ENCODE measurements around the gene WNT9A. TPM values are rescaled to one million over a fixed set of nuclear protein-coding genes. Genes with fewer than 3 reads are reported as not detected.

The WNT9A gene
- polyA plus RNA-seq, 1 experiment, result 0.91 TPM

- no peak for DNase-seq (ENCODE audit: low read depth, low spot score)
- POLR2A ChIA-PET, result no interaction called here
Measured at GRCh38 chr1:227902641-227902990, 45.1 kb downstream of the WNT9A start.

GRCh38 chr1:227901906-227902640 lies 45.7 kb downstream of the WNT9A start:
- no peak for TF ChIP-seq CTCF (IDR thresholded peaks at IDR 0.05; ENCODE audit: low read depth, low read length)
- ChIA-PET CTCF (no interaction called here), POLR2A (no interaction called here)
- DNase-seq (ENCODE audit: low read depth, low spot score), result no peak
- H3K4me3 ChIP-seq (ENCODE audit: low read depth, low read length), result no peak overlapping the region
- no peak overlapping the region for H3K27ac ChIP-seq (ENCODE audit: low read depth, low read length)
- peaks cover 4% of the 10 kb centered on the region for H3K27me3 ChIP-seq (ENCODE audit: control insufficient read depth, insufficient read depth, low read length)
- H3K9me3 ChIP-seq (ENCODE audit: control insufficient read depth, insufficient read depth, low read length), result no peaks in the 10 kb centered on the region; the same call in 1 of the 2 replicates

More at GRCh38 chr1:227902641-227902990, 45.1 kb downstream of the WNT9A start:
- H3K27ac ChIP-seq (ENCODE audit: low read depth, low read length), result no peak overlapping the region
- H3K27me3 ChIP-seq (ENCODE audit: control insufficient read depth, insufficient read depth, low read length), result peaks cover 6% of the 10 kb centered on the region
- CTCF ChIA-PET, result no interaction called here
- no peak for TF ChIP-seq CTCF (IDR thresholded peaks at IDR 0.05; ENCODE audit: low read depth, low read length)
- no peak overlapping the region for H3K4me3 ChIP-seq (ENCODE audit: low read depth, low read length)
- no peaks in the 10 kb centered on the region; the same call in 1 of the 2 replicates for H3K9me3 ChIP-seq (ENCODE audit: control insufficient read depth, insufficient read depth, low read length)

GRCh38 chr1:227901239-227901905 lies 46.4 kb downstream of the WNT9A start:
- CTCF ChIA-PET, result no interaction called here

GRCh38 chr1:227900571-227901051 lies 47.1 kb downstream of the WNT9A start:
- Histone ChIP-seq H3K27ac (ENCODE audit: low read depth, low read length) (no peak overlapping the region), H3K9me3 (ENCODE audit: control insufficient read depth, insufficient read depth, low read length) (no peaks in the 10 kb centered on the region; the same call in 1 of the 2 replicates), H3K4me3 (ENCODE audit: low read depth, low read length) (no peak overlapping the region), H3K27me3 (ENCODE audit: control insufficient read depth, insufficient read depth, low read length) (peaks cover 2% of the 10 kb centered on the region)
- CTCF ChIA-PET, result no interaction called here
- no peak for DNase-seq (ENCODE audit: low read depth, low spot score)
- TF ChIP-seq CTCF (IDR thresholded peaks at IDR 0.05; ENCODE audit: low read depth, low read length), result no peak
- POLR2A ChIA-PET, result no interaction called here

More at GRCh38 chr1:227901239-227901905, 46.4 kb downstream of the WNT9A start:
- Histone ChIP-seq H3K27me3 (ENCODE audit: control insufficient read depth, insufficient read depth, low read length) (peaks cover 2% of the 10 kb centered on the region), H3K9me3 (ENCODE audit: control insufficient read depth, insufficient read depth, low read length) (no peaks in the 10 kb centered on the region; the same call in 1 of the 2 replicates), H3K27ac (ENCODE audit: low read depth, low read length) (no peak overlapping the region), H3K4me3 (ENCODE audit: low read depth, low read length) (no peak overlapping the region)
- POLR2A ChIA-PET, result no interaction called here
- no peak for TF ChIP-seq CTCF (IDR thresholded peaks at IDR 0.05; ENCODE audit: low read depth, low read length)
- no peak for DNase-seq (ENCODE audit: low read depth, low spot score)

GRCh38 chr1:227899820-227900449 lies 47.8 kb downstream of the WNT9A start:
- Histone ChIP-seq H3K4me3 (ENCODE audit: low read depth, low read length) (no peak overlapping the region), H3K9me3 (ENCODE audit: control insufficient read depth, insufficient read depth, low read length) (no peaks in the 10 kb centered on the region; the same call in 1 of the 2 replicates), H3K27me3 (ENCODE audit: control insufficient read depth, insufficient read depth, low read length) (peaks cover 2% of the 10 kb centered on the region), H3K27ac (ENCODE audit: low read depth, low read length) (no peak overlapping the region)
- CTCF ChIA-PET, result no interaction called here
- POLR2A ChIA-PET, result no interaction called here
- TF ChIP-seq CTCF (IDR thresholded peaks at IDR 0.05; ENCODE audit: low read depth, low read length), result no peak
- no peak for DNase-seq (ENCODE audit: low read depth, low spot score)

Measured in AG04450 (cell line).